ENCODE data around the gene GUCY2F. TPM values are rescaled to one million over a fixed set of nuclear protein-coding genes. Genes with fewer than 3 reads are reported as not detected.

Gene GUCY2F
- total RNA-seq, 1 donor from 2014 or later: 0.07 TPM

GRCh38 chrX:109327251-109327650, 154.6 kb downstream of the GUCY2F start:
- TF ChIP-seq EZH2phosphoT487 (IDR thresholded peaks at IDR 0.05) (no peak), CTCF (IDR thresholded peaks at IDR 0.05) (no peak), EZH2 (IDR thresholded peaks at IDR 0.05) (no peak)
- no peaks in the 10 kb centered on the region for H3F3A ChIP-seq (ENCODE audit: low read depth)
- H3K9me3 ChIP-seq (ENCODE audit: low read depth): no peaks in the 10 kb centered on the region
- no peak for DNase-seq (ENCODE audit: low spot score)
- no peaks in the 10 kb centered on the region for H3K27me3 ChIP-seq
- H3K36me3 ChIP-seq: no peaks in the 10 kb centered on the region
- H3K79me2 ChIP-seq (ENCODE audit: low read depth): no peaks in the 10 kb centered on the region
- H3K9ac ChIP-seq: no peak overlapping the region
- H3K4me1 ChIP-seq: no peaks in the 10 kb centered on the region
- Mint-ChIP-seq H3K36me3 (no peaks in the 10 kb centered on the region), H3K4me3 (no peak overlapping the region), H3K27me3 (ENCODE audit: insufficient read depth, low read depth) (no peaks in the 10 kb centered on the region), H3K9me3 (peaks cover 40% of the 10 kb centered on the region), H3K27ac (no peak overlapping the region), H3K4me1 (no peaks in the 10 kb centered on the region)
- no peak overlapping the region for H2AFZ ChIP-seq (replicated peaks)
- no peaks in the 10 kb centered on the region for H4K20me1 ChIP-seq (ENCODE audit: low read depth)
- H3K27ac ChIP-seq: no peak overlapping the region
- H3K4me2 ChIP-seq: no peak overlapping the region
- H3K4me3 ChIP-seq: no peak overlapping the region

Other genes with a start within 250 kb of the GUCY2F start
- 25.1 and 42.4 TPM in 2 replicates for gene NXT2, start 54.8 kb upstream of the GUCY2F start, total RNA-seq (ENCODE audit: low replicate concordance)
- gene KCNE5, start 143.1 kb upstream of the GUCY2F start, total RNA-seq (ENCODE audit: low replicate concordance): 1.3 and 1.6 TPM in 2 replicates

Measured in neural progenitor cell (in vitro differentiated cells).